Liver (tissue), 3 donors: ENCODE data around the gene CCDC92.

Source experiments
- EGR1 ChIP-seq, 2 donors: IDR thresholded peaks; 2 replicates each; pipeline ENCODE4 v1.6.1; 2016 to 2018; ENCODE audit warnings: antibody characterized with exemption in 2 of 2, low read depth in 2 of 2
- FOXA1 ChIP-seq: IDR thresholded peaks from 2 replicates; pipeline ENCODE4 v1.6.1; 2016; ENCODE audit warnings: antibody characterized with exemption
- GABPA ChIP-seq, 2 donors: IDR thresholded peaks in 1 of 2; conservative IDR thresholded peaks in 1 of 2; 2 replicates each; pipeline ENCODE4 v1.6.1; 2016; ENCODE audit warnings: antibody characterized with exemption in 2 of 2, mild to moderate bottlenecking in 1 of 2, moderate library complexity in 1 of 2
- HNF4A ChIP-seq, 2 donors: conservative IDR thresholded peaks; 2 replicates each; pipeline ENCODE4 v1.6.1; 2016; ENCODE audit warnings: antibody characterized with exemption in 2 of 2, mild to moderate bottlenecking in 2 of 2
- NR2F2 ChIP-seq: IDR thresholded peaks from 2 replicates; pipeline ENCODE4 v1.6.1; 2016; ENCODE audit warnings: antibody characterized with exemption
- RAD21 ChIP-seq, 2 donors: IDR thresholded peaks; 2 replicates each; pipeline ENCODE4 v1.6.1; 2016; ENCODE audit warnings: antibody characterized with exemption in 2 of 2, mild to moderate bottlenecking in 2 of 2
- RXRA ChIP-seq, 2 donors: IDR thresholded peaks; 2 replicates each; pipeline ENCODE4 v1.6.1; 2017 to 2018; ENCODE audit warnings: antibody characterized with exemption in 2 of 2, mild to moderate bottlenecking in 1 of 2
- SP1 ChIP-seq: IDR thresholded peaks from 2 replicates; pipeline ENCODE4 v1.6.1; 2018; ENCODE audit warnings: antibody characterized with exemption, mild to moderate bottlenecking
- TAF1 ChIP-seq: conservative IDR thresholded peaks from 2 replicates; pipeline ENCODE4 v1.6.1; 2016; ENCODE audit warnings: antibody characterized with exemption, mild to moderate bottlenecking
- TF ChIP-seq, protein P1 (sequence below): fragments of 150-350 bp; IDR thresholded peaks from 2 replicates; pipeline ENCODE4 v1.5.1; 2017; ENCODE audit warnings: improper control_type of control experiment, low read depth, low read length; ENCODE audit not compliant: missing input control
- TF ChIP-seq, protein P2 (sequence below): IDR thresholded peaks from 2 replicates; pipeline ENCODE4 v1.6.1; 2016; ENCODE audit warnings: antibody characterized with exemption
- TF ChIP-seq, protein P3 (sequence below): IDR thresholded peaks from 2 replicates; pipeline ENCODE4 v1.6.1; 2016; ENCODE audit warnings: antibody characterized with exemption
- TF ChIP-seq, protein P4 (sequence below): IDR thresholded peaks from 2 replicates; pipeline ENCODE4 v1.6.1; 2016; ENCODE audit warnings: antibody characterized with exemption, mild to moderate bottlenecking
- donor health status: healthy.
- donor health status: healthy.

DNA sequence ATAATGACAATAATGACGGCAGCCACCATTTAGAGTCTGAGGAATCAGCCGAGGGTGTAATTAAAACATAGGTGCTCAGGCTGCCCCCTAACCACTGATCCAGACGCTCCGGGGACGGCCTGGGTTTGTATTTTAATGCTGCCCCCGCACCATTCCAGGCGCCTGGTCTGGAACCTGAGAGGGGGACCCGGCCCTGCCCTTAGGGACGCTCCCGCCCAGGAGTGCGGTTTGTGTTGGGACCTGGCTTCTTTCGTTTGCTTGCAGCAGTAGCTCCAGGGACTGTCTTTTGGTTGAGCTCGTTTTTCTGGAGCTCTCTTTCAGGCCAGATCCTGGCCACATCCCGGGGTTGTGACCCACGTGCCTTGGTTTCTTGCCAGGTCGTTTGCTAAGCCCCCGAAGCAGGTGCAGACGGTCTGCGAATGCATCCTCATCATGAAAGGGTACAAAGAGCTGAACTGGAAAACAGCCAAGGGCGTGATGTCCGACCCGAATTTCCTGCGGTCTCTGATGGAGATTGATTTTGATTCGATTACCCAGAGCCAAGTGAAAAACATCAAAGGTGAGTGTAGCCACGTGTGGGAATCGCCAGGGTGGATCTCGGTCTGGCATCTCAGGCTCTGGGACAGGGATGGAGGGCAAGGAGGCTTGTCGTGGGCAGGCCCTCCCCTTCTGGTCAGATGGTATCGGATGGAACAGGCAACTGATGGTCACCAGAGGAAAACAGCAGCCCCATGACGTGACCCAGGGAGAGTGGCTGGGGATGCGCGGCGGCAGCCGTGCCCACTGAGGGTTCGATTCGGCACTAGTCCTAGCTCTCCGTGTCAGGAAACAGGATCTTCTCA, 63.5 kb downstream of the CCDC92 start:
- TF ChIP-seq, protein P1, sequence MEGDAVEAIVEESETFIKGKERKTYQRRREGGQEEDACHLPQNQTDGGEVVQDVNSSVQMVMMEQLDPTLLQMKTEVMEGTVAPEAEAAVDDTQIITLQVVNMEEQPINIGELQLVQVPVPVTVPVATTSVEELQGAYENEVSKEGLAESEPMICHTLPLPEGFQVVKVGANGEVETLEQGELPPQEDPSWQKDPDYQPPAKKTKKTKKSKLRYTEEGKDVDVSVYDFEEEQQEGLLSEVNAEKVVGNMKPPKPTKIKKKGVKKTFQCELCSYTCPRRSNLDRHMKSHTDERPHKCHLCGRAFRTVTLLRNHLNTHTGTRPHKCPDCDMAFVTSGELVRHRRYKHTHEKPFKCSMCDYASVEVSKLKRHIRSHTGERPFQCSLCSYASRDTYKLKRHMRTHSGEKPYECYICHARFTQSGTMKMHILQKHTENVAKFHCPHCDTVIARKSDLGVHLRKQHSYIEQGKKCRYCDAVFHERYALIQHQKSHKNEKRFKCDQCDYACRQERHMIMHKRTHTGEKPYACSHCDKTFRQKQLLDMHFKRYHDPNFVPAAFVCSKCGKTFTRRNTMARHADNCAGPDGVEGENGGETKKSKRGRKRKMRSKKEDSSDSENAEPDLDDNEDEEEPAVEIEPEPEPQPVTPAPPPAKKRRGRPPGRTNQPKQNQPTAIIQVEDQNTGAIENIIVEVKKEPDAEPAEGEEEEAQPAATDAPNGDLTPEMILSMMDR = no peak
- TF ChIP-seq TAF1 (no peak), FOXA1 (no peak), RAD21 (IDR thresholded peaks at IDR 0.05) (no peak), RXRA (IDR thresholded peaks at IDR 0.05) (no peak), GABPA (IDR thresholded peaks at IDR 0.05 in 1 of 2, conservative IDR thresholded peaks at IDR 0.05 in 1 of 2) (no peak), HNF4A (conservative IDR thresholded peaks at IDR 0.05) (no peak), NR2F2 (no peak), SP1 (no peak), EGR1 (IDR thresholded peaks at IDR 0.05; ENCODE audit: low read depth in 2 of 2) (no peak)
- TF ChIP-seq, protein P2, sequence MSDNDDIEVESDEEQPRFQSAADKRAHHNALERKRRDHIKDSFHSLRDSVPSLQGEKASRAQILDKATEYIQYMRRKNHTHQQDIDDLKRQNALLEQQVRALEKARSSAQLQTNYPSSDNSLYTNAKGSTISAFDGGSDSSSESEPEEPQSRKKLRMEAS = no peak
- TF ChIP-seq, protein P3, sequence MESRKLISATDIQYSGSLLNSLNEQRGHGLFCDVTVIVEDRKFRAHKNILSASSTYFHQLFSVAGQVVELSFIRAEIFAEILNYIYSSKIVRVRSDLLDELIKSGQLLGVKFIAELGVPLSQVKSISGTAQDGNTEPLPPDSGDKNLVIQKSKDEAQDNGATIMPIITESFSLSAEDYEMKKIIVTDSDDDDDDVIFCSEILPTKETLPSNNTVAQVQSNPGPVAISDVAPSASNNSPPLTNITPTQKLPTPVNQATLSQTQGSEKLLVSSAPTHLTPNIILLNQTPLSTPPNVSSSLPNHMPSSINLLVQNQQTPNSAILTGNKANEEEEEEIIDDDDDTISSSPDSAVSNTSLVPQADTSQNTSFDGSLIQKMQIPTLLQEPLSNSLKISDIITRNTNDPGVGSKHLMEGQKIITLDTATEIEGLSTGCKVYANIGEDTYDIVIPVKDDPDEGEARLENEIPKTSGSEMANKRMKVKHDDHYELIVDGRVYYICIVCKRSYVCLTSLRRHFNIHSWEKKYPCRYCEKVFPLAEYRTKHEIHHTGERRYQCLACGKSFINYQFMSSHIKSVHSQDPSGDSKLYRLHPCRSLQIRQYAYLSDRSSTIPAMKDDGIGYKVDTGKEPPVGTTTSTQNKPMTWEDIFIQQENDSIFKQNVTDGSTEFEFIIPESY = no peak
- TF ChIP-seq, protein P4, sequence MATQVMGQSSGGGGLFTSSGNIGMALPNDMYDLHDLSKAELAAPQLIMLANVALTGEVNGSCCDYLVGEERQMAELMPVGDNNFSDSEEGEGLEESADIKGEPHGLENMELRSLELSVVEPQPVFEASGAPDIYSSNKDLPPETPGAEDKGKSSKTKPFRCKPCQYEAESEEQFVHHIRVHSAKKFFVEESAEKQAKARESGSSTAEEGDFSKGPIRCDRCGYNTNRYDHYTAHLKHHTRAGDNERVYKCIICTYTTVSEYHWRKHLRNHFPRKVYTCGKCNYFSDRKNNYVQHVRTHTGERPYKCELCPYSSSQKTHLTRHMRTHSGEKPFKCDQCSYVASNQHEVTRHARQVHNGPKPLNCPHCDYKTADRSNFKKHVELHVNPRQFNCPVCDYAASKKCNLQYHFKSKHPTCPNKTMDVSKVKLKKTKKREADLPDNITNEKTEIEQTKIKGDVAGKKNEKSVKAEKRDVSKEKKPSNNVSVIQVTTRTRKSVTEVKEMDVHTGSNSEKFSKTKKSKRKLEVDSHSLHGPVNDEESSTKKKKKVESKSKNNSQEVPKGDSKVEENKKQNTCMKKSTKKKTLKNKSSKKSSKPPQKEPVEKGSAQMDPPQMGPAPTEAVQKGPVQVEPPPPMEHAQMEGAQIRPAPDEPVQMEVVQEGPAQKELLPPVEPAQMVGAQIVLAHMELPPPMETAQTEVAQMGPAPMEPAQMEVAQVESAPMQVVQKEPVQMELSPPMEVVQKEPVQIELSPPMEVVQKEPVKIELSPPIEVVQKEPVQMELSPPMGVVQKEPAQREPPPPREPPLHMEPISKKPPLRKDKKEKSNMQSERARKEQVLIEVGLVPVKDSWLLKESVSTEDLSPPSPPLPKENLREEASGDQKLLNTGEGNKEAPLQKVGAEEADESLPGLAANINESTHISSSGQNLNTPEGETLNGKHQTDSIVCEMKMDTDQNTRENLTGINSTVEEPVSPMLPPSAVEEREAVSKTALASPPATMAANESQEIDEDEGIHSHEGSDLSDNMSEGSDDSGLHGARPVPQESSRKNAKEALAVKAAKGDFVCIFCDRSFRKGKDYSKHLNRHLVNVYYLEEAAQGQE = no peak
